Prostate gland (tissue), 2 donors: ENCODE measurements around the gene VEGFB.

Source experiments
- POLR2A ChIP-seq: fragments of 450-650 bp; IDR thresholded peaks from one replicate; pipeline ENCODE4 v1.6.1; 2016; ENCODE audit warnings: antibody characterized with exemption, mild to moderate bottlenecking
- POLR2AphosphoS5 ChIP-seq: sonication (generic); formaldehyde crosslinking; IDR thresholded peaks from one replicate; pipeline ENCODE4 v1.6.1; 2017; ENCODE audit warnings: antibody characterized with exemption
- TF ChIP-seq, protein P1 (sequence below), 4 experiments: fragments of 200-600 bp in 2 of 4; fragments of 450-650 bp in 2 of 4; sonication (generic) in 2 of 4; IDR thresholded peaks; 1 replicate in 3 of 4; 2 replicates in 1 of 4; pipeline ENCODE4 v1.5.1; 2016 to 2019; ENCODE audit warnings: antibody characterized with exemption in 4 of 4, mild to moderate bottlenecking in 2 of 4, moderate library complexity in 2 of 4

DNA sequence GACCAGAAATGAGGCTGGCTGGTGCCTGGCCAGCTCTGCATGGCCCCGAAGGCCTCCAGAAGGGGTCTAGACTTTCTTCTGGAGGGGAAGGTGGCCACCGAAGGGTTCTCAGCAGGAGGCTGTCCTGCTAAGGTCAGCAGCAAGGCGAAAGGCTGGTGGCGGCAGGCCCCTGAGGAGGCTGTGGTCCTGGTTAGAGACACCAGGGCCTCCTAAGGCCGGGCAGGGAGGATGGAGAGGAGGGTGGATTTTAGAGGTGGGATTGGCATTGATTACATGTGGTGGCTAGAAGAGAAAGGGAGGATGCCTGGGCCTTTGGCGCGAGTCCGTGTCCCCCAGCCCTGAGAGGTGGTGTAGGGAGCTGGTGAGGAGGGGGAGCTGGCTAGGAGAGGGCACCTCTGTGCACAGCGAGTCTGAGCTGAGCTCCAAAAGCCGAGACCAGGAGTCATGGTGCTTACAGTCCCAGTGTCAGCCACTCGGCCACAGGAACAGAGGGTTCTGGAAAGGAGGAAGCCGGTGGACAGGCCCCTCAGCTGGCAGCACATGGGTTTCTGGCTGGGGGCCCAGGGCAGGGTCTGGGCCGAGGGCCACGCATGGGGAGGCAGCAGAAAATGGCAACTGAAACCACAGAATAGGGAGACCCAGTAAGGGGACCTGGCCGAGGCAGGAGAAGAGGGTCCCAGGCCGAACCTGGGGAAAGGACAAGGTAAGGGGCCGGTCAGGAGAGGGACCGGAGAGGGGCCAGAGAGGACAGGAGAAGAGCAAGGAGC, 25.4 kb upstream of the VEGFB start:
- TF ChIP-seq POLR2A (no peak), POLR2AphosphoS5 (no peak)
- TF ChIP-seq, protein P1, sequence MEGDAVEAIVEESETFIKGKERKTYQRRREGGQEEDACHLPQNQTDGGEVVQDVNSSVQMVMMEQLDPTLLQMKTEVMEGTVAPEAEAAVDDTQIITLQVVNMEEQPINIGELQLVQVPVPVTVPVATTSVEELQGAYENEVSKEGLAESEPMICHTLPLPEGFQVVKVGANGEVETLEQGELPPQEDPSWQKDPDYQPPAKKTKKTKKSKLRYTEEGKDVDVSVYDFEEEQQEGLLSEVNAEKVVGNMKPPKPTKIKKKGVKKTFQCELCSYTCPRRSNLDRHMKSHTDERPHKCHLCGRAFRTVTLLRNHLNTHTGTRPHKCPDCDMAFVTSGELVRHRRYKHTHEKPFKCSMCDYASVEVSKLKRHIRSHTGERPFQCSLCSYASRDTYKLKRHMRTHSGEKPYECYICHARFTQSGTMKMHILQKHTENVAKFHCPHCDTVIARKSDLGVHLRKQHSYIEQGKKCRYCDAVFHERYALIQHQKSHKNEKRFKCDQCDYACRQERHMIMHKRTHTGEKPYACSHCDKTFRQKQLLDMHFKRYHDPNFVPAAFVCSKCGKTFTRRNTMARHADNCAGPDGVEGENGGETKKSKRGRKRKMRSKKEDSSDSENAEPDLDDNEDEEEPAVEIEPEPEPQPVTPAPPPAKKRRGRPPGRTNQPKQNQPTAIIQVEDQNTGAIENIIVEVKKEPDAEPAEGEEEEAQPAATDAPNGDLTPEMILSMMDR (IDR thresholded peaks at IDR 0.05) = no peak
